ENCODE results near the gene COL5A2.
A peak's percentile ranks its signal among the peaks of the same experiment; 100 is the strongest.

Gene COL5A2

GRCh38 chr2:189181706-189182105 is 2.1 kb upstream of the COL5A2 start:
- Histone ChIP-seq H3K36me3 (ENCODE audit: control insufficient read depth in 1 of 2, insufficient read depth in 2 of 2, low read length in 2 of 2) (no peaks in the 10 kb centered on the region), H3K9ac (ENCODE audit: low read depth in 1 of 2, low read length in 2 of 2) (no peak overlapping the region), H3K9me3 (ENCODE audit: control insufficient read depth in 1 of 2, low read length in 2 of 2) (no peaks in the 10 kb centered on the region), H3K4me3 (ENCODE audit: low read depth in 1 of 2, low read length in 2 of 2) (no peak overlapping the region), H3K27ac (ENCODE audit: low read depth, low read length) (no peak overlapping the region), H3K4me1 (ENCODE audit: control insufficient read depth in 1 of 2, insufficient read depth in 2 of 2, low read length in 2 of 2) (peaks cover 0 to 6% of the 10 kb centered on the region in 2 donors), H3K27me3 (ENCODE audit: control insufficient read depth in 1 of 2, insufficient read depth in 2 of 2, low read length in 2 of 2) (peaks cover 0 to 4% of the 10 kb centered on the region in 2 donors)

GRCh38 chr2:189178726-189179569 is 613 bp downstream of the COL5A2 start:
- Histone ChIP-seq H3K36me3 (ENCODE audit: control insufficient read depth in 1 of 2, insufficient read depth in 2 of 2, low read length in 2 of 2) (no peaks in the 10 kb centered on the region), H3K9ac (ENCODE audit: low read depth in 1 of 2, low read length in 2 of 2) (peak overlapping the region; percentile 15 to 53), H3K27me3 (ENCODE audit: control insufficient read depth in 1 of 2, insufficient read depth in 2 of 2, low read length in 2 of 2) (peaks cover 0 to 4% of the 10 kb centered on the region in 2 donors), H3K4me3 (ENCODE audit: low read depth in 1 of 2, low read length in 2 of 2) (peak overlapping the region; percentile 65), H3K27ac (ENCODE audit: low read depth, low read length) (peak overlapping the region; percentile 11), H3K4me1 (ENCODE audit: control insufficient read depth in 1 of 2, insufficient read depth in 2 of 2, low read length in 2 of 2) (peaks cover 0 to 6% of the 10 kb centered on the region in 2 donors), H3K9me3 (ENCODE audit: control insufficient read depth in 1 of 2, low read length in 2 of 2) (no peaks in the 10 kb centered on the region)

GRCh38 chr2:189178054-189178453 is 1.5 kb downstream of the COL5A2 start:
- peaks cover 0 to 4% of the 10 kb centered on the region in 2 donors for H3K27me3 ChIP-seq (ENCODE audit: control insufficient read depth in 1 of 2, insufficient read depth in 2 of 2, low read length in 2 of 2)
- no peaks in the 10 kb centered on the region for H3K9me3 ChIP-seq (ENCODE audit: control insufficient read depth in 1 of 2, low read length in 2 of 2)
- H3K36me3 ChIP-seq (ENCODE audit: control insufficient read depth in 1 of 2, insufficient read depth in 2 of 2, low read length in 2 of 2) = no peaks in the 10 kb centered on the region
- H3K9ac ChIP-seq (ENCODE audit: low read depth in 1 of 2, low read length in 2 of 2) = no peak overlapping the region
- no peak overlapping the region for H3K27ac ChIP-seq (ENCODE audit: low read depth, low read length)
- peaks cover 0 to 6% of the 10 kb centered on the region in 2 donors for H3K4me1 ChIP-seq (ENCODE audit: control insufficient read depth in 1 of 2, insufficient read depth in 2 of 2, low read length in 2 of 2)
- H3K4me3 ChIP-seq (ENCODE audit: low read depth in 1 of 2, low read length in 2 of 2) = peak overlapping the region; percentile 65

- H3K27me3 ChIP-seq (ENCODE audit: control insufficient read depth in 1 of 2, insufficient read depth in 2 of 2, low read length in 2 of 2) = peaks cover 0 to 4% of the 10 kb centered on the region in 2 donors
- no peaks in the 10 kb centered on the region for H3K36me3 ChIP-seq (ENCODE audit: control insufficient read depth in 1 of 2, insufficient read depth in 2 of 2, low read length in 2 of 2)
- H3K4me1 ChIP-seq (ENCODE audit: control insufficient read depth in 1 of 2, insufficient read depth in 2 of 2, low read length in 2 of 2) = peaks cover 0 to 6% of the 10 kb centered on the region in 2 donors
- no peak overlapping the region for H3K9ac ChIP-seq (ENCODE audit: low read depth in 1 of 2, low read length in 2 of 2)
- H3K9me3 ChIP-seq (ENCODE audit: control insufficient read depth in 1 of 2, low read length in 2 of 2) = no peaks in the 10 kb centered on the region
- peak overlapping the region in 1 of 2 donors; percentile 25 for H3K4me3 ChIP-seq (ENCODE audit: low read depth in 1 of 2, low read length in 2 of 2)
- H3K27ac ChIP-seq (ENCODE audit: low read depth, low read length) = no peak overlapping the region
Measured at GRCh38 chr2:189177251-189177840, 2.2 kb downstream of the COL5A2 start.

GRCh38 chr2:189176516-189176915 is 3.0 kb downstream of the COL5A2 start:
- H3K27ac ChIP-seq (ENCODE audit: low read depth, low read length) = no peak overlapping the region
- no peaks in the 10 kb centered on the region for H3K9me3 ChIP-seq (ENCODE audit: control insufficient read depth in 1 of 2, low read length in 2 of 2)
- no peaks in the 10 kb centered on the region for H3K36me3 ChIP-seq (ENCODE audit: control insufficient read depth in 1 of 2, insufficient read depth in 2 of 2, low read length in 2 of 2)
- H3K4me3 ChIP-seq (ENCODE audit: low read depth in 1 of 2, low read length in 2 of 2) = peak overlapping the region; percentile 6 to 26
- peaks cover 0 to 6% of the 10 kb centered on the region in 2 donors for H3K4me1 ChIP-seq (ENCODE audit: control insufficient read depth in 1 of 2, insufficient read depth in 2 of 2, low read length in 2 of 2)
- no peak overlapping the region for H3K9ac ChIP-seq (ENCODE audit: low read depth in 1 of 2, low read length in 2 of 2)
- peaks cover 0 to 4% of the 10 kb centered on the region in 2 donors for H3K27me3 ChIP-seq (ENCODE audit: control insufficient read depth in 1 of 2, insufficient read depth in 2 of 2, low read length in 2 of 2)

- Histone ChIP-seq H3K4me1 (ENCODE audit: control insufficient read depth in 1 of 2, insufficient read depth in 2 of 2, low read length in 2 of 2) (peaks cover 0 to 6% of the 10 kb centered on the region in 2 donors), H3K9ac (ENCODE audit: low read depth in 1 of 2, low read length in 2 of 2) (no peak overlapping the region), H3K27me3 (ENCODE audit: control insufficient read depth in 1 of 2, insufficient read depth in 2 of 2, low read length in 2 of 2) (peaks cover 0 to 4% of the 10 kb centered on the region in 2 donors), H3K27ac (ENCODE audit: low read depth, low read length) (no peak overlapping the region), H3K4me3 (ENCODE audit: low read depth in 1 of 2, low read length in 2 of 2) (peak overlapping the region; percentile 6 to 26), H3K36me3 (ENCODE audit: control insufficient read depth in 1 of 2, insufficient read depth in 2 of 2, low read length in 2 of 2) (no peaks in the 10 kb centered on the region), H3K9me3 (ENCODE audit: control insufficient read depth in 1 of 2, low read length in 2 of 2) (no peaks in the 10 kb centered on the region)
Measured at GRCh38 chr2:189175869-189176433, 3.6 kb downstream of the COL5A2 start.

GRCh38 chr2:189171956-189172609 is 7.5 kb downstream of the COL5A2 start:
- H3K9ac ChIP-seq (ENCODE audit: low read depth in 1 of 2, low read length in 2 of 2) = no peak overlapping the region
- no peaks in the 10 kb centered on the region for H3K27me3 ChIP-seq (ENCODE audit: control insufficient read depth in 1 of 2, insufficient read depth in 2 of 2, low read length in 2 of 2)
- no peaks in the 10 kb centered on the region for H3K9me3 ChIP-seq (ENCODE audit: control insufficient read depth in 1 of 2, low read length in 2 of 2)
- no peak overlapping the region for H3K27ac ChIP-seq (ENCODE audit: low read depth, low read length)
- H3K4me3 ChIP-seq (ENCODE audit: low read depth in 1 of 2, low read length in 2 of 2) = no peak overlapping the region
- no peaks in the 10 kb centered on the region for H3K4me1 ChIP-seq (ENCODE audit: control insufficient read depth in 1 of 2, insufficient read depth in 2 of 2, low read length in 2 of 2)
- no peaks in the 10 kb centered on the region for H3K36me3 ChIP-seq (ENCODE audit: control insufficient read depth in 1 of 2, insufficient read depth in 2 of 2, low read length in 2 of 2)

GRCh38 chr2:189168856-189169499 is 10.6 kb downstream of the COL5A2 start:
- no peaks in the 10 kb centered on the region for H3K4me1 ChIP-seq (ENCODE audit: control insufficient read depth in 1 of 2, insufficient read depth in 2 of 2, low read length in 2 of 2)
- no peak overlapping the region for H3K9ac ChIP-seq (ENCODE audit: low read depth in 1 of 2, low read length in 2 of 2)

GRCh38 chr2:189165656-189166380 is 13.7 kb downstream of the COL5A2 start:
- Histone ChIP-seq H3K4me3 (ENCODE audit: low read depth in 1 of 2, low read length in 2 of 2) (no peak overlapping the region), H3K36me3 (ENCODE audit: control insufficient read depth in 1 of 2, insufficient read depth in 2 of 2, low read length in 2 of 2) (no peaks in the 10 kb centered on the region), H3K9ac (ENCODE audit: low read depth in 1 of 2, low read length in 2 of 2) (no peak overlapping the region), H3K9me3 (ENCODE audit: control insufficient read depth in 1 of 2, low read length in 2 of 2) (no peaks in the 10 kb centered on the region), H3K27ac (ENCODE audit: low read depth, low read length) (no peak overlapping the region), H3K27me3 (ENCODE audit: control insufficient read depth in 1 of 2, insufficient read depth in 2 of 2, low read length in 2 of 2) (no peaks in the 10 kb centered on the region), H3K4me1 (ENCODE audit: control insufficient read depth in 1 of 2, insufficient read depth in 2 of 2, low read length in 2 of 2) (no peaks in the 10 kb centered on the region)

More at GRCh38 chr2:189168856-189169499, 10.6 kb downstream of the COL5A2 start:
- Histone ChIP-seq H3K9me3 (ENCODE audit: control insufficient read depth in 1 of 2, low read length in 2 of 2) (no peaks in the 10 kb centered on the region), H3K27me3 (ENCODE audit: control insufficient read depth in 1 of 2, insufficient read depth in 2 of 2, low read length in 2 of 2) (no peaks in the 10 kb centered on the region), H3K36me3 (ENCODE audit: control insufficient read depth in 1 of 2, insufficient read depth in 2 of 2, low read length in 2 of 2) (no peaks in the 10 kb centered on the region), H3K27ac (ENCODE audit: low read depth, low read length) (no peak overlapping the region), H3K4me3 (ENCODE audit: low read depth in 1 of 2, low read length in 2 of 2) (no peak overlapping the region)

All from duodenal mucosa (tissue), 2 donors.